Breast epithelium (tissue), 3 donors: ENCODE data around the gene PDK4.

ENCODE experiments used
- POLR2A ChIP-seq: fragments of 450-650 bp; IDR thresholded peaks from one replicate; pipeline ENCODE4 v1.6.1; 2016; ENCODE audit warnings: antibody characterized with exemption, mild to moderate bottlenecking, moderate library complexity
- POLR2AphosphoS5 ChIP-seq, 3 donors: sonication (generic); formaldehyde crosslinking; IDR thresholded peaks; one replicate each; pipeline ENCODE4 v1.6.1; 2017; ENCODE audit warnings: antibody characterized with exemption in 3 of 3
- TF ChIP-seq, protein P1 (sequence below), 3 donors: fragments of 450-650 bp; IDR thresholded peaks; one replicate each; pipeline ENCODE4 v1.5.1; 2016 to 2017; ENCODE audit warnings: antibody characterized with exemption in 3 of 3, mild to moderate bottlenecking in 3 of 3, moderate library complexity in 3 of 3

- TF ChIP-seq POLR2AphosphoS5 (IDR thresholded peaks at IDR 0.05) (peak; percentile 86 to 98 (median 98)), POLR2A (peak; percentile 57)
- TF ChIP-seq, protein P1, sequence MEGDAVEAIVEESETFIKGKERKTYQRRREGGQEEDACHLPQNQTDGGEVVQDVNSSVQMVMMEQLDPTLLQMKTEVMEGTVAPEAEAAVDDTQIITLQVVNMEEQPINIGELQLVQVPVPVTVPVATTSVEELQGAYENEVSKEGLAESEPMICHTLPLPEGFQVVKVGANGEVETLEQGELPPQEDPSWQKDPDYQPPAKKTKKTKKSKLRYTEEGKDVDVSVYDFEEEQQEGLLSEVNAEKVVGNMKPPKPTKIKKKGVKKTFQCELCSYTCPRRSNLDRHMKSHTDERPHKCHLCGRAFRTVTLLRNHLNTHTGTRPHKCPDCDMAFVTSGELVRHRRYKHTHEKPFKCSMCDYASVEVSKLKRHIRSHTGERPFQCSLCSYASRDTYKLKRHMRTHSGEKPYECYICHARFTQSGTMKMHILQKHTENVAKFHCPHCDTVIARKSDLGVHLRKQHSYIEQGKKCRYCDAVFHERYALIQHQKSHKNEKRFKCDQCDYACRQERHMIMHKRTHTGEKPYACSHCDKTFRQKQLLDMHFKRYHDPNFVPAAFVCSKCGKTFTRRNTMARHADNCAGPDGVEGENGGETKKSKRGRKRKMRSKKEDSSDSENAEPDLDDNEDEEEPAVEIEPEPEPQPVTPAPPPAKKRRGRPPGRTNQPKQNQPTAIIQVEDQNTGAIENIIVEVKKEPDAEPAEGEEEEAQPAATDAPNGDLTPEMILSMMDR (IDR thresholded peaks at IDR 0.05) = no peak
Observed at GRCh38 chr7:95608359-95609173, 12.2 kb upstream of the PDK4 start.
